Esophagus squamous epithelium (tissue), 4 donors: ENCODE data around the gene UVRAG.

Experiments
- POLR2A ChIP-seq, 4 donors: fragments of 450-650 bp; IDR thresholded peaks; one replicate each; pipeline ENCODE4 v1.6.1; 2017; ENCODE audit warnings: antibody characterized with exemption in 4 of 4, mild to moderate bottlenecking in 4 of 4, moderate library complexity in 3 of 4
- TF ChIP-seq, protein P1 (sequence below), 6 experiments: fragments of 450-650 bp in 4 of 6; fragments of 200-600 bp in 2 of 6; sonication (generic) in 2 of 6; IDR thresholded peaks; one replicate each; pipeline ENCODE4 v1.5.1; 2016 to 2019; ENCODE audit warnings: antibody characterized with exemption in 6 of 6, mild to moderate bottlenecking in 4 of 6, moderate library complexity in 4 of 6

- TF ChIP-seq, protein P1, sequence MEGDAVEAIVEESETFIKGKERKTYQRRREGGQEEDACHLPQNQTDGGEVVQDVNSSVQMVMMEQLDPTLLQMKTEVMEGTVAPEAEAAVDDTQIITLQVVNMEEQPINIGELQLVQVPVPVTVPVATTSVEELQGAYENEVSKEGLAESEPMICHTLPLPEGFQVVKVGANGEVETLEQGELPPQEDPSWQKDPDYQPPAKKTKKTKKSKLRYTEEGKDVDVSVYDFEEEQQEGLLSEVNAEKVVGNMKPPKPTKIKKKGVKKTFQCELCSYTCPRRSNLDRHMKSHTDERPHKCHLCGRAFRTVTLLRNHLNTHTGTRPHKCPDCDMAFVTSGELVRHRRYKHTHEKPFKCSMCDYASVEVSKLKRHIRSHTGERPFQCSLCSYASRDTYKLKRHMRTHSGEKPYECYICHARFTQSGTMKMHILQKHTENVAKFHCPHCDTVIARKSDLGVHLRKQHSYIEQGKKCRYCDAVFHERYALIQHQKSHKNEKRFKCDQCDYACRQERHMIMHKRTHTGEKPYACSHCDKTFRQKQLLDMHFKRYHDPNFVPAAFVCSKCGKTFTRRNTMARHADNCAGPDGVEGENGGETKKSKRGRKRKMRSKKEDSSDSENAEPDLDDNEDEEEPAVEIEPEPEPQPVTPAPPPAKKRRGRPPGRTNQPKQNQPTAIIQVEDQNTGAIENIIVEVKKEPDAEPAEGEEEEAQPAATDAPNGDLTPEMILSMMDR (IDR thresholded peaks at IDR 0.05), result no peak
- no peak for TF ChIP-seq POLR2A (IDR thresholded peaks at IDR 0.05)
Observed at GRCh38 chr11:76083563-76084451, 268.8 kb downstream of the UVRAG start.
